Measurements from ENCODE around the gene ESF1. TPM values are rescaled to one million over a fixed set of nuclear protein-coding genes. Genes with fewer than 3 reads are reported as not detected.

ESF1 gene
- total and polyA plus RNA-seq, 10 of the 15 experiments (the other 5 are each of a cell fraction or from before 2014, with no cell fraction given), result 9.2 to 36.2 (median 18.4) TPM

GRCh38 chr20:13784893-13785715 is at the start of gene ESF1, which contains the start of gene NDUFAF5 (continued):
- TF ChIP-seq BACH1 (IDR thresholded peaks at IDR 0.05; ENCODE audit: borderline replicate concordance) (0 out of 2 replicates have a peak, but pooled peaks have one; percentile 62), MYC (IDR thresholded peaks at IDR 0.05; ENCODE audit: insufficient read depth, insufficient read length, insufficient replicate concordance, low read length, severe bottlenecking) (peak; percentile 85), ZNF592 (IDR thresholded peaks at IDR 0.05) (no peak), E2F8 (IDR thresholded peaks at IDR 0.05; ENCODE audit: low read depth, partially characterized antibody) (no peak), TAF1 (IDR thresholded peaks at IDR 0.05; ENCODE audit: borderline replicate concordance, low read depth, low read length) (peak; percentile 90), ZBED1 (IDR thresholded peaks at IDR 0.05; ENCODE audit: borderline replicate concordance) (no peak), CBX3 (IDR thresholded peaks at IDR 0.05; ENCODE audit: borderline replicate concordance, low read depth) (no peak), NBN (IDR thresholded peaks at IDR 0.05) (peak; percentile 94; the same call in 1 of the 2 replicates), MXI1 (IDR thresholded peaks at IDR 0.05; ENCODE audit: low read depth, low read length) (peak; percentile 98; the same call in 1 of the 2 replicates), BRCA1 (IDR thresholded peaks at IDR 0.05; ENCODE audit: low read depth, low read length) (no peak), SPI1 (IDR thresholded peaks at IDR 0.05; ENCODE audit: borderline replicate concordance, insufficient read depth, low read depth, low read length) (no peak), BMI1 (IDR thresholded peaks at IDR 0.05; ENCODE audit: borderline replicate concordance) (no peak), IKZF1 (conservative IDR thresholded peaks at IDR 0.05) (peak; percentile 83), ZNF687 (IDR thresholded peaks at IDR 0.05) (peak; percentile 95), SMAD5 (IDR thresholded peaks at IDR 0.05; ENCODE audit: low read depth) (peak; percentile 11; the same call in 1 of the 2 replicates), IRF3 (IDR thresholded peaks at IDR 0.05) (no peak), DPF2 (IDR thresholded peaks at IDR 0.05) (no peak)

All from GM12878 (cell line).